Activated T-cell treated with anti-CD3 and anti-CD28 coated beads for 4 hours (primary cell): Measurements from ENCODE around the gene ENTREP1.
"Not testable (repeated sequence)": the region's sequence is repeated elsewhere in the genome, so short reads cannot be mapped to it uniquely, and the experiment has no call there.

Experiments
- DNase-seq: peaks from one replicate; pipeline ENCODE4 v3.0.0-alpha.2; 2020

The ENTREP1 gene

GRCh38 chr9:69420611-69421270 lies 95.7 kb downstream of the ENTREP1 start:
- no peak for DNase-seq

- peak; percentile 22 for DNase-seq
Measured at GRCh38 chr9:69421908-69422801, 97.1 kb downstream of the ENTREP1 start.

GRCh38 chr9:69425136-69425801 lies 100.3 kb downstream of the ENTREP1 start:
- no peak for DNase-seq

GRCh38 chr9:69427286-69427685 lies 102.3 kb downstream of the ENTREP1 start:
- DNase-seq = no peak

GRCh38 chr9:69428017-69428785 lies 103.2 kb downstream of the ENTREP1 start:
- DNase-seq = no peak

- no peak for DNase-seq
Measured at GRCh38 chr9:69429281-69429680, 104.3 kb downstream of the ENTREP1 start.

GRCh38 chr9:69430206-69430605 lies 105.2 kb downstream of the ENTREP1 start:
- DNase-seq = no peak

GRCh38 chr9:69431203-69431602 lies 106.2 kb downstream of the ENTREP1 start:
- no peak for DNase-seq

- no peak for DNase-seq
Measured at GRCh38 chr9:69431777-69432176, 106.8 kb downstream of the ENTREP1 start.

- DNase-seq = no peak
Measured at GRCh38 chr9:69432623-69433022, 107.6 kb downstream of the ENTREP1 start.

GRCh38 chr9:69433392-69433791 lies 108.4 kb downstream of the ENTREP1 start:
- DNase-seq = no peak

- no peak for DNase-seq
Measured at GRCh38 chr9:69433968-69434367, 109.0 kb downstream of the ENTREP1 start.

GRCh38 chr9:69439654-69440053 lies 114.6 kb downstream of the ENTREP1 start:
- not testable (repeated sequence) for DNase-seq

GRCh38 chr9:69440254-69440955 lies 115.4 kb downstream of the ENTREP1 start:
- DNase-seq = not testable (repeated sequence)
